OCI-M2 (cell line): ENCODE data around the gene MREG.

ENCODE experiments used
- DNase-seq: peaks from one replicate; lab custom pipeline; 2025; ENCODE audit not compliant: unreplicated experiment; lab: John Stamatoyannopoulos, UW

MREG gene, protein sequence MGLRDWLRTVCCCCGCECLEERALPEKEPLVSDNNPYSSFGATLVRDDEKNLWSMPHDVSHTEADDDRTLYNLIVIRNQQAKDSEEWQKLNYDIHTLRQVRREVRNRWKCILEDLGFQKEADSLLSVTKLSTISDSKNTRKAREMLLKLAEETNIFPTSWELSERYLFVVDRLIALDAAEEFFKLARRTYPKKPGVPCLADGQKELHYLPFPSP

DNA sequence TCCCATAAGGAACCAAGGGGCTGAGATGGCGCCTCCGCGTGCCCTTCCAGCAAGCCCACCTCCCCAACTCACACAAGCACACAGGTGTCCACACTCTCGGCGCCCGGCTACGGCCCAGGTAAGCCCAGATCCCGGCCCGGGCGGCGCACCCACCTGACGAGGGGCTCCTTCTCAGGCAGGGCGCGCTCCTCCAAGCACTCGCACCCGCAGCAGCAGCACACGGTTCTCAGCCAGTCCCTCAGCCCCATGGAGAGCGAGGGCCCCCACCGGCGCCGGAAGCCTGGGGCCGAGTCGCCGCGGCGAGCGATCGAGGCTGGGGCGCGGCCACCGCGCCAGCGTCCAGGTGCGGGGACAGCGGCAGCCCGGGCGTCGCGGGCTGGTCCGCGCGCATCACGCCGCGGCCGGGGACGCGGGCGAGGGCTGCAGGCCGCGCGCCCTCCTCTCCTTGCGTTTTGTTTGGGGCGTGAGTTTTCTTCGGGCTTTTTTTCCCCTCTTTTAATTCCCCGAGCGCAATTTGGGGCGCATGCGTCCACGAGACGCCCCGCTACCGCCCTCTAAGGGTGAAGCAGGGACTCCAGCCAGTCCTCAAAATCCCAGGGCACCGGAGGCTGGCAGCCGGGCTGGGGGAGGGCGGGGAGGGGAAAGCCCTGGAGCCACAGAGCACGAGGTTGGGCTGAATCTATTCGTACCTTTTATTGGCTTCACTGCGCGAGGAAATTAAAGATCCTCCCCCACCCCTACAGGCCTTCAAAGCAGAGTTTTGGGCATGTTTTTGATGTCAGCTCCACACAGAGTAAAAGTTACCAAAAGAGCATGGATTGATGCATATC lies at the start of gene MREG:
Gene MREG, minus strand, starts transcription at position 472 of the 830 bp plus-strand sequence. Its CDS starts 224 bp downstream, at position 248.
- DNase-seq: no peak

DNA sequence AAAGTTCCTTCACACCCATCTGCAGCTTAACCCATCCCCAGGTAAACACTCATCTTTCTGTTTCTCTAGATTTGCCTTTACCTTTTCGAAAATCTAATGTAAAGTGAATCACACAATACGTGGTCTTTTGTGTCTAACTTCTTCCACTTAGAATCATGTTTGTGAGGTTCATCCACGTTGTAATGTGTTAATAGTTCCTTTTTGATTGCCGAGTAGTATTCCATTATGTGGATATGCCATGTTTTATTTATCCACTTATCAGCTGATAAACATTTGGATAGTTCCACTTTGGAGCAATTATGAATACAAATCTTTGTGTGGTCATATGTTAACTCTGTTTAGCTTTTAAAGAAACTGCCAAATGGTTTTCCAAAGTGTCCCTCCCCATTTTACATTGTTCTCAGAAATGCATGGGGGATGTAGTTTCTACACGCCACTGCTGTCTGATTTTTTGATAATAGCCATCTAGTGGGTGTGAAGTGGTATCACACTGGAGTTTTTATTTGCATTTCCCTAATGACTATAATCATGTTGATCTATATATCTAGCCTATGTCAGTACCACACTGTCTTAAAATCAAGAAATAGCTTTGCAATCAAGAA lies 46.0 kb upstream of the MREG start:
- no peak for DNase-seq

- DNase-seq: no peak
Measured at GRCh38 chr2:216057688-216058193, 44.4 kb upstream of the MREG start.

- no peak for DNase-seq
Measured at GRCh38 chr2:216056739-216057138, 43.4 kb upstream of the MREG start.

GRCh38 chr2:216055680-216056079 lies 42.3 kb upstream of the MREG start:
- no peak for DNase-seq

- DNase-seq: no peak
Measured at GRCh38 chr2:216052420-216052819, 39.1 kb upstream of the MREG start.

GRCh38 chr2:216051350-216051749 lies 38.0 kb upstream of the MREG start:
- DNase-seq: no peak

- no peak for DNase-seq
Measured at GRCh38 chr2:216049452-216049851, 36.1 kb upstream of the MREG start.

DNA sequence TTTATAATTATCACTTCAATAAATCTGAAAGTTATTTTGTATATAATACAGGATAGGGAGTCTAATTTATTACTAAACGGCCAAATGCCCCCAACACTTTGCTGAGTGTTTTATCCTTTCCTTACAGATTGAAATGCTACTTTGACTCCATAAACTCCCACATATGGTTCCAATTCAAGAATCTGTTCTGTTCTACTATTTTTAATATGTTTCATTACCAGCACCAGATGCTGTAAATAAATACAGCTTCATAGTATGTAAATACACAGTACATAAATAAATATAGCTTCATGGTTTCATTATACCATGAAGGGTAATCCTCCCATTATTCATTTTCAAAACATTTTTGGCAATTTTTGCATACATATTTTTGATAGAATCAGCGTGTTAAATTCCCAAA lies 34.0 kb upstream of the MREG start:
- no peak for DNase-seq

- DNase-seq: no peak
Measured at GRCh38 chr2:216044883-216045486, 31.6 kb upstream of the MREG start.

- no peak for DNase-seq
Measured at GRCh38 chr2:216043949-216044348, 30.6 kb upstream of the MREG start.

GRCh38 chr2:216041438-216041837 lies 28.1 kb upstream of the MREG start:
- no peak for DNase-seq

- no peak for DNase-seq
Measured at GRCh38 chr2:216039918-216040317, 26.6 kb upstream of the MREG start.

DNA sequence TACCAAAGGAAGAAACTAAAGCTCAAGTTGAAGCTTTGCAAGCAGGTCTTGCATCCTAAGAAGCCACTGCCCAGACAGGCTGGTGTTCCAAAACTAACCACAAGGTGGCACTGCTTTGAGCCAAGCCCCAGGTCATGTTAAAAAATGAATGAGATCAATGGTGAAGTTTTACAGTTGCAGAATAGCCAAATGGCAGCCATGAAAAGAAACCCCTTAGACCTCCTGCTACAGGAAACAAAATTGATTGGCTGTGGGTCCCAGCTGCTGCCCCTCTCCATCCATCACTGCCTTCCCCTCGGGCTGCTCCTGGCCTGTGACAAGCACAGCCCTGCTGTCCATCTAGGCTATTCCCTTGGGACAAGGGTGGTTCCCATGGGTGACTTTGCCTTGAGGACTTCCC lies 20.7 kb upstream of the MREG start:
- DNase-seq: no peak

DNA sequence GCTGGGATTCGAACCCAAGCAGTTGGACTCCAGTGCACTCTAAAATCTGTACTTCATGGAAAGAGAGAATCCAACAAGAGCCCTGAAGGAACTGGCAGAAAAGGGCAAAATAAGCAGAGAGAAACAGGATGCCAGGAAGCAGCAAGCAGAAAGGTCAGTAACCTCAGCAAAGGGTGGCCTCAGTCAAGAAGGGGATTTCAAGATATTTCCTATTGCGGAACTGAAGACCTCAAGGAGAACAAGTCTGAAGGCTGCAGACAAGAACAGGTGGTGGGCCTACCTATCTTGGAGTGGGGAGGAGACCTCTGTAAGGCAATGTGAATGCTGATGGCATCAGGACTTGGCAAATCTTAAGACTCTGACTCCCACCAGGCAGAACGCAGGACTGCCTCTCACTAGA lies 20.1 kb upstream of the MREG start:
- no peak for DNase-seq

GRCh38 chr2:216031960-216032689 lies 18.8 kb upstream of the MREG start:
- no peak for DNase-seq

DNA sequence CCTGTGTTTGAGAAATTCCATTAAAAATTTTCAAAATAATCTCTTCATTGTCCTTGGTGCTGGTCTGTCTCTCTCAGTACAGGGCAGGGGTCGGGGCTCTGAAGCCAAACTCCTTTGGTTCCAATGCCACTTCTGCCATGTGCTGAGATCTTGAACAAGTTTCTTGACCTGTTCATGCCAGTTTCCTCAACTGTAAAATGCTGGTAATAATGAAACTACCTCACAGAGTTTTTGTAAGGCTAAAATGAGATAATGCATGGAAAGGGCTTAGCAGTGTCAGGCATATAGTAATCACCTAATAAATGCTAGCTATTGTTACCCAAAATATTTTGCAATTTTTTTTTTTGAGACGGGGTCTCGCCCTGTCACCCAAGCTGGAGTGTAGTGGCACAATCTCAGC lies 16.9 kb upstream of the MREG start:
- DNase-seq: no peak

- no peak for DNase-seq
Measured at GRCh38 chr2:216029416-216030129, 16.2 kb upstream of the MREG start.

DNA sequence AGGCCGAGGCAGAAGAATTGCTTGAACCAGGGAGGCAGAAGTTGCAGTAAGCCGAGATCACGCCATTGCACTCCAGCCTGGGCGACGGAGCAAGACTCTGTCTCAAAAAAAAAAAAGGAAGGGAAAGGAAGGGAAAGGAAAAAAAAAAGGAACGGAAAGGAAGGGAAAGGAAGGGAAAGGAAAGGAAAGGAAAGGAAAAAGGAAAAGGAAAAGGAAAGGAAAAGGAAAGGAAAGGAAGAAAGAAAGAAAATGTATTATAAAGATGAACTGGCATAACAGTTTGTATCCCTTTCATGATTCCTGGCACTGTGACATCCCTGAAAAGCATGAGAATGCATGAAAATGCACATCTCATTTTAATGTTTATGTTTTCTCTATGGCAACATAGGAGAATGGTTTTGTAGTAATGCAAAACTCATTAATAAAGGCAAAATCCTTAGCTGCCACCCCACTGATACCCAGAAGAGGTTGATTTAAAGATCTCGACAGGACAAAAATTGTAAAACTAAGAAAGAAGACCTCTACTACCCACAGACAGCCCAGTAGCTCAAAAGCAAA lies 11.5 kb upstream of the MREG start:
- no peak for DNase-seq

GRCh38 chr2:216023055-216023648 lies 9.8 kb upstream of the MREG start:
- no peak for DNase-seq
